Urinary bladder (tissue), 4 donors: Measurements from ENCODE around the gene PPDPF. TPM values are rescaled to one million over a fixed set of nuclear protein-coding genes. Genes with fewer than 3 reads are reported as not detected.

Experiments
- DNase-seq: peaks from one replicate; pipeline ENCODE4 v3.0.0-alpha.2; 2015; ENCODE audit errors: extremely low spot score
- H3K27ac ChIP-seq: one replicate; pipeline ENCODE4 v1.5.1; 2013; ENCODE audit warnings: low read depth, mild to moderate bottlenecking, moderate library complexity
- H3K36me3 ChIP-seq: one replicate; pipeline ENCODE4 v1.6.1; 2013; ENCODE audit warnings: mild to moderate bottlenecking, moderate library complexity; ENCODE audit not compliant: insufficient read depth
- H3K4me1 ChIP-seq: one replicate; pipeline ENCODE4 v1.6.1; 2013; ENCODE audit warnings: mild to moderate bottlenecking, moderate library complexity; ENCODE audit not compliant: insufficient read depth
- H3K4me3 ChIP-seq: one replicate; pipeline ENCODE4 v1.5.1; 2013; ENCODE audit warnings: low read depth, low read length
- WGBS: extraction: QIAGEN DNeasy Blood & Tissue Kit; methylation state at CpG from one replicate; pipeline ENCODE4 v1.1.7; 2013; 5-methylcytosine and 5-hydroxymethylcytosine counted together
- polyA plus RNA-seq: library from polyadenylated mRNA; stranded (reverse); fragments of 200-250 nt; gene quantifications from one replicate; pipeline ENCODE4 v1.2.3, GENCODE V29; 2013
- total RNA-seq: library from RNA; depleted of rRNA; stranded (reverse); fragments of >200 nt; gene quantifications from one replicate; pipeline ENCODE4 v1.2.3, GENCODE V29; 2014
- donor health status: healthy with polysubstance abuse.
- donor health status: healthy.

PPDPF gene
- total and polyA plus RNA-seq, 2 donors, result 44.7 to 545 TPM

GRCh38 chr20:63517376-63518309 is 2.9 kb upstream of the PPDPF start:
- Histone ChIP-seq H3K4me1 (peaks cover 1% of the 10 kb centered on the region), H3K4me3 (no peak overlapping the region), H3K27ac (no peak overlapping the region), H3K36me3 (no peaks in the 10 kb centered on the region)
- no peak for DNase-seq
- WGBS, result 94% methylated on average over 32 of the region's 32 CpGs

- H3K4me3 ChIP-seq, result no peak overlapping the region
- peaks cover 1% of the 10 kb centered on the region for H3K4me1 ChIP-seq
- DNase-seq, result no peak
- H3K36me3 ChIP-seq, result no peaks in the 10 kb centered on the region
- 83% methylated on average over 20 of the region's 20 CpGs for WGBS
- H3K27ac ChIP-seq, result no peak overlapping the region
Measured at GRCh38 chr20:63518351-63518861, 2.2 kb upstream of the PPDPF start.

DNA sequence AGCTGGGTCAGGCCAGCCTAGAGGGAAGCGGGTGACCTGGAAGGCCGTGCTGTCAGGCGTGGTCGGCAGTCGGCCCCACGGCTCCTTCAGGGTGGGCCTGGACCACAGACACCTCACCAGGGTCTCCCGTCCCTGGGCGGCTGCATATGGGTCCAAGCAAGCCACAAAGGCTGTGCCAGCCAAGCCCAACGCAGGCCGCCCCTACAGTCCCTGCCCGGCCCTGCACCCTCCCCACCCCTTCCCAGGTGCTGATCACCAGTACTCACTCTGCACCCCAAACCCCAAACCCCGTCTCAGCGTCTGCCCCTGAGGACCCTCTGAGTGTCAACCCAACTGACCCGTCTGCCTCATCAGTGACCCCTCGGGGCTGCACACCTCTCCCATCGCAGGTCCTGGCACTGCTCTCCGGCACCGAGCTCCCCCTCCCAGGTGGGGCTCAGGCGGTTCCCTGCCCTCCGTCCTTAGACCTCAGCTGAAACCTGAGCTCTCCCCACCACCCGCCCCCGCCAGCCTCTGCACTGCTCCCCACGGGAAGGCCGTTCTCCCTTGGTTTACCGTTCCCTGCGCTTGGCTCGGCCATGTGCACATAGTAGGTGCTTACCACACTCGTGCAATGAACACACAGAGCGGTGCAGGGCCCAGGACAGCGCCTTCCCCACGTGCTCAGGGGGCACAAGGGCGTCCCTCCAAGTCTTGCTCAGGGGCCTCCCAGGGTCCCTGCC is 1.5 kb upstream of the PPDPF start:
- Histone ChIP-seq H3K36me3 (no peaks in the 10 kb centered on the region), H3K27ac (no peak overlapping the region), H3K4me1 (peaks cover 1% of the 10 kb centered on the region), H3K4me3 (peak overlapping the region; percentile 90)
- DNase-seq, result no peak
- WGBS, result 74% methylated on average over 32 of the region's 32 CpGs

DNA sequence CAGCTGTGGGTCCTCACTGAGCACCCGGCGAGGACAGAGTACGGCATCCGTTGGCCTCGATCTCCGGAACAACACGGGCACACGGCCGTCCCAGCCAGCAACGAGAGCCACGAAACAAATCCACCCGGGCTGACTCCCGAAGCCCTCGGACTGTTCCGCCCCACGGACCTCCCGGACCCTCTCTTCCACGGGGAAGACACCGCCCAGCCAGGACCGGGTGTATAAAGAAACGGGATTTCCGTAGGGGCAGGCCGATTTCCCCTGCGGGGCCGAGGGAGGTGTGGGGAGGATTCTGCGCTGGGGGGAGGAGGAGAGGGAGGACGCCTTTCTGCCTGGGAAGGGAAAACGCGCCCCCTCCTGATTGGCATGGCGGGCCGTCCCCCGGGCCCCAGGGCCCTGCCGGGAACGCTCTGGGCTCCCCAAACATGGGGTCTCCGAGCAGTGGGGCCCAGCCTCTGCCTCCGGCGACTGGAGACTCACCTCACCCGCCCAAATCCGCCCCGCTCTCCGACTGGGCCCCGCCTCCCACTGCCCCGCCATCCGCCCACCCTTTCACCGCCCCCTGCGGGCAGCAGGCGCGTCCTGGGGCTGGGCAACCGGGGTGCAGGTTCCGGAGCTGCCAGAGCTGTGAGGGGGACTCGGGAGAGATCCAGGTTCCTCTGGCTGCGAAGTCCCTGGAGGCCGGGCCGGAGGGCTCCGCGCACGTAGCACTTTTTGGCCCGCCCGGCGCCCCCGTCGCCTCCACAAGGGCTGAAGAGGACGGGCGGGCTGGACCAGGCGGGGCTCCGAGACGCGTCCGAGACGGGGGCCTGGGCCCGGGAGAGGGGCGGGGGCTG is 679 bp upstream of the PPDPF start:
- no peak for DNase-seq
- under 1% methylated on average over 72 of the region's 72 CpGs for WGBS

GRCh38 chr20:63520934-63521601 is 503 bp downstream of the PPDPF start:
- under 1% methylated on average over 68 of the region's 68 CpGs for WGBS
- Histone ChIP-seq H3K27ac (peak overlapping the region; percentile 96), H3K4me3 (peak overlapping the region; percentile 90), H3K4me1 (peaks cover 1% of the 10 kb centered on the region), H3K36me3 (no peaks in the 10 kb centered on the region)
- DNase-seq, result no peak

More for the DNA sequence above, 679 bp upstream of the PPDPF start:
- Histone ChIP-seq H3K36me3 (no peaks in the 10 kb centered on the region), H3K4me3 (peak overlapping the region; percentile 90), H3K4me1 (peaks cover 1% of the 10 kb centered on the region), H3K27ac (peak overlapping the region; percentile 84)

DNA sequence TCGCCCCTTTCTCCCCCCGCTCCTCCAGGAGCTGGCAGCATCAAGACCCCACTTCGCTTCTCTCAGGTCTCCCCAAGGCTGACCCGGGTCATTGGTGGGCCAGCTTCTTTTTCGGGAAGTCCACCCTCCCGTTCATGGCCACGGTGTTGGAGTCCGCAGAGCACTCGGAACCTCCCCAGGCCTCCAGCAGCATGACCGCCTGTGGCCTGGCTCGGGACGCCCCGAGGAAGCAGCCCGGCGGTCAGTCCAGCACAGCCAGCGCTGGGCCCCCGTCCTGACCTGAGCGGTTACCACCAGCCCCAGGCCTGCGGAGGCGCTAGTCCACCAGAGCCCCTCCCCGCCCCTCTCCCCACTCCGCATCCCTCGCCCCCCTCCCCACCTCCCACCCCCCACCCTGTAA is 1.0 kb downstream of the PPDPF start:
- DNase-seq, result no peak
- H3K27ac ChIP-seq, result peak overlapping the region; percentile 35
- peak overlapping the region; percentile 90 for H3K4me3 ChIP-seq
- peaks cover 1% of the 10 kb centered on the region for H3K4me1 ChIP-seq
- 20% methylated on average over 23 of the region's 23 CpGs for WGBS
- no peaks in the 10 kb centered on the region for H3K36me3 ChIP-seq

GRCh38 chr20:63522091-63522868 is 1.7 kb downstream of the PPDPF start:
- Histone ChIP-seq H3K27ac (no peak overlapping the region), H3K4me3 (peak overlapping the region; percentile 90), H3K36me3 (no peaks in the 10 kb centered on the region), H3K4me1 (peaks cover 1% of the 10 kb centered on the region)
- DNase-seq, result no peak
- WGBS, result 59% methylated on average over 13 of the region's 13 CpGs

GRCh38 chr20:63522981-63523611 is 2.5 kb downstream of the PPDPF start:
- Histone ChIP-seq H3K4me1 (peaks cover 1% of the 10 kb centered on the region), H3K36me3 (no peaks in the 10 kb centered on the region), H3K27ac (no peak overlapping the region), H3K4me3 (no peak overlapping the region)
- no peak for DNase-seq
- 93% methylated on average over 11 of the region's 11 CpGs for WGBS

DNA sequence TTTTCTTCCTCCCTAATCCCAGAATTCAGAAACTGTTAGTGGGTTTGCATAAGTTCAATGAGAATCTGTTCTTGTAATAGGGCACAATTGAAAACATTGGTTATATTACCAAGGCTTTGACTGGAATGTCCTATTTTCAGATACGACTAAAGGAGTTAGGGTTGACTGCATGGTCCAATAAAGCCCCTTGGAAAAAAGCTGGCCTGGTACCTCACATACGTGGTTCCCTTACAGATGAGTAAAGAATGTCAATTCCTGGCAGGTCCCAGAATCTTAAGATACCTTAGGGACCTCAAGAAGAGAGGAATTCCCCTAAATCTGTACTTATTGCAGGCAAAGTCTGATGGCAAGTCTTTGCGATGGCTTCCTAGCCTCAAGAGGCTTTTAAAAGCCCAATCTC is 4.6 kb downstream of the PPDPF start:
- H3K36me3 ChIP-seq, result no peaks in the 10 kb centered on the region
- 50% methylated on average over 3 of the region's 3 CpGs for WGBS

GRCh38 chr20:63525971-63526370 is 5.4 kb downstream of the PPDPF start:
- DNase-seq, result no peak
- peaks cover 1% of the 10 kb centered on the region for H3K4me1 ChIP-seq
- 15% methylated on average over 2 of the region's 2 CpGs for WGBS

More for the DNA sequence above, 4.6 kb downstream of the PPDPF start:
- Histone ChIP-seq H3K27ac (no peak overlapping the region), H3K4me3 (no peak overlapping the region), H3K4me1 (peaks cover 1% of the 10 kb centered on the region)
- DNase-seq, result no peak

DNA sequence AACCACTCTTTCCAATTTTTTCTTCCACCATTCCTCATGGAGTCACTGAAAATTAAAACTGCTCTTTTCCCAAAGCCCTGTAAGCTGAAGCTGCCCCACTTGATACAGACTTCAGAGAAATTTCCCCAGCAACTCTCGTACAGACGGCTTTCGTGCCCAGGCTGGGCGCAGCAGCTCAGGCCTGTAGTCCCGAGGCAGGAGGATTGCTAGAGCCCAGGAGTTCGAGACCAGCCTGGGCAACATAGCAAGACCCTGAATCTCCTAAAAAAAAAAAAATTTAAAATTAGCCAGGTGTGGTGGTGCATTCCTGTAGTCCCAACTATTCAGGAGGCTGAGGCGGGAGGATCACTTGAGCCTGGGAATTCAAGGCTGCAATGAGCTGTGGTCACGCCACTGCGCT is 6.6 kb downstream of the PPDPF start:
- 88% methylated on average over 9 of the region's 9 CpGs for WGBS
- Histone ChIP-seq H3K36me3 (no peaks in the 10 kb centered on the region), H3K27ac (no peak overlapping the region), H3K4me1 (no peaks in the 10 kb centered on the region), H3K4me3 (no peak overlapping the region)
- DNase-seq, result no peak

More at GRCh38 chr20:63525971-63526370, 5.4 kb downstream of the PPDPF start:
- H3K4me3 ChIP-seq, result no peak overlapping the region
- H3K27ac ChIP-seq, result no peak overlapping the region
- no peaks in the 10 kb centered on the region for H3K36me3 ChIP-seq
